Trophoblast cell (in vitro differentiated cells and primary cell): Measurements from ENCODE around the gene AK1. TPM values are rescaled to one million over a fixed set of nuclear protein-coding genes. Genes with fewer than 3 reads are reported as not detected.

ENCODE experiments used
- DNase-seq, 2 donors: peaks; one replicate each; pipeline ENCODE4 v3.0.0-alpha.2; 2016
- H2AFZ ChIP-seq: 2 replicates; pipeline ENCODE4 v1.6.1; 2013; ENCODE audit warnings: low read length, moderate library complexity, mild to moderate bottlenecking; ENCODE audit not compliant: insufficient read depth, poor library complexity
- H2AK5ac ChIP-seq: 2 replicates; pipeline ENCODE4 v1.6.1; 2013; ENCODE audit warnings: mild to moderate bottlenecking, low read length
- H2BK120ac ChIP-seq: 2 replicates; pipeline ENCODE4 v1.6.1; 2013; ENCODE audit warnings: low read length, mild to moderate bottlenecking, moderate library complexity; ENCODE audit not compliant: insufficient read depth, poor library complexity
- H2BK12ac ChIP-seq: 2 replicates; pipeline ENCODE4 v1.6.1; 2013; ENCODE audit warnings: mild to moderate bottlenecking, low read length, moderate library complexity
- H2BK5ac ChIP-seq: 2 replicates; pipeline ENCODE4 v1.6.1; 2013; ENCODE audit warnings: low read length, low read depth, moderate library complexity, mild to moderate bottlenecking; ENCODE audit not compliant: poor library complexity
- H3K14ac ChIP-seq: 2 replicates; pipeline ENCODE4 v1.6.1; 2013; ENCODE audit warnings: mild to moderate bottlenecking, low read length
- H3K18ac ChIP-seq: 2 replicates; pipeline ENCODE4 v1.6.1; 2013; ENCODE audit warnings: mild to moderate bottlenecking, low read length
- H3K23ac ChIP-seq: 2 replicates; pipeline ENCODE4 v1.6.1; 2013; ENCODE audit warnings: low read length
- H3K27ac ChIP-seq: 2 replicates; pipeline ENCODE4 v1.5.1; 2013; ENCODE audit warnings: low read depth, mild to moderate bottlenecking, inconsistent platforms, low read length, moderate library complexity
- H3K27me3 ChIP-seq: 2 replicates; pipeline ENCODE4 v1.6.1; 2013; ENCODE audit warnings: inconsistent platforms, mild to moderate bottlenecking, low read length, moderate library complexity; ENCODE audit not compliant: insufficient read depth
- H3K36me3 ChIP-seq, 2 experiments: 1 replicate in 1 of 2; 2 replicates in 1 of 2; pipeline ENCODE4 v1.6.1; 2013; ENCODE audit warnings: low read length in 2 of 2, mild to moderate bottlenecking in 2 of 2, moderate library complexity in 1 of 2; ENCODE audit not compliant: insufficient read depth in 2 of 2, control insufficient read depth in 1 of 2
- H3K4ac ChIP-seq: 2 replicates; pipeline ENCODE4 v1.6.1; 2013; ENCODE audit warnings: low read depth, mild to moderate bottlenecking, low read length, moderate library complexity
- H3K4me1 ChIP-seq, 2 experiments: 1 replicate in 1 of 2; 2 replicates in 1 of 2; pipeline ENCODE4 v1.6.1; 2013; ENCODE audit warnings: low read length in 2 of 2, mild to moderate bottlenecking in 2 of 2, moderate library complexity in 1 of 2; ENCODE audit not compliant: insufficient read depth in 2 of 2, control insufficient read depth in 1 of 2
- H3K4me2 ChIP-seq: 2 replicates; pipeline ENCODE4 v1.6.1; 2013; ENCODE audit warnings: inconsistent platforms, mild to moderate bottlenecking, low read length, moderate library complexity
- H3K4me3 ChIP-seq: 2 replicates; pipeline ENCODE4 v1.5.1; 2013; ENCODE audit warnings: mild to moderate bottlenecking, low read depth, low read length, inconsistent platforms
- H3K79me1 ChIP-seq: one replicate; pipeline ENCODE4 v1.6.1; 2013; ENCODE audit warnings: low read length
- H3K79me2 ChIP-seq: 2 replicates; pipeline ENCODE4 v1.6.1; 2013; ENCODE audit warnings: low read length, mild to moderate bottlenecking; ENCODE audit not compliant: control insufficient read depth, insufficient read depth, poor library complexity
- H3K9ac ChIP-seq: 2 replicates; pipeline ENCODE4 v1.6.1; 2013; ENCODE audit warnings: mild to moderate bottlenecking, low read length
- H3K9me3 ChIP-seq: 2 replicates; pipeline ENCODE4 v1.6.1; 2013; ENCODE audit warnings: low read depth, mild to moderate bottlenecking, control low read depth, inconsistent platforms, low read length; ENCODE audit not compliant: insufficient read depth
- H4K12ac ChIP-seq: 2 replicates; pipeline ENCODE4 v1.6.1; 2013; ENCODE audit warnings: low read depth, mild to moderate bottlenecking, low read length, moderate library complexity
- H4K8ac ChIP-seq: 2 replicates; pipeline ENCODE4 v1.6.1; 2013; ENCODE audit warnings: low read depth, mild to moderate bottlenecking, low read length, moderate library complexity
- H4K91ac ChIP-seq: one replicate; pipeline ENCODE4 v1.6.1; 2013; ENCODE audit warnings: low read depth, mild to moderate bottlenecking, low read length, moderate library complexity
- WGBS: extraction: QIAGEN DNeasy Blood & Tissue Kit; methylation state at CpG from one replicate; pipeline ENCODE4 v1.1.7; 2013; ENCODE audit warnings: missing lambda C conversion rate; ENCODE audit not compliant: insufficient read length, insufficient coverage; ENCODE audit errors: extremely low coverage; 5-methylcytosine and 5-hydroxymethylcytosine counted together
- polyA plus RNA-seq: library from polyadenylated mRNA; stranded (reverse); fragments of 200-250 nt; gene quantifications from 2 replicates; pipeline ENCODE4 v1.2.3, GENCODE V29; 2013

The AK1 gene
- 33.2 and 34.2 TPM in 2 replicates for polyA plus RNA-seq

DNA sequence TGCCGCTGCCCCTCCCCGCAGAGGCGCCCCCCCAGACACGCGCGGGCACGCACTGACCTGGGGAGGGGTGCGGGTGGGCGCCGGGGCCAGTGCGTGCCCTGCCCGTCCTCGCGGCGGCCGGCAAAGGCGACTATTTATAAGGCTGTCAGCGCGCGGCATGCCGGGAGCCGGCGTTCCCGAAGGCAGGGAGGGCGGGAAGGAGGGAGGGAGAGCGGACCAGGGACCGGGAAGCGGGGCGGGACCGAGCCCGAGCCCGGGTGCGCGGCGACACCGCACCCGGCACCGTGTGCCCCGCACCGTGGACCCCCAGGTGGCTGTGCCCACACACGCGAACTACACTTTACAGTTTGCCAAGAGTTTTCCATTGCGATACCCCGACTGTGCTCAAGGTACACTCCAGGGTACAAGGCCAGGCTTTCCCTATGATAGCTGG, at the start of gene AK1:
Gene AK1, minus strand, starts transcription at position 110 of the 433 bp plus-strand sequence. CDS start 3,058 bp downstream, outside the sequence.
- no peaks in the 10 kb centered on the region for H3K27me3 ChIP-seq
- H3K18ac ChIP-seq: peak within 1 kb of the TSS; percentile 88
- peak within 1 kb of the TSS; percentile 48 for H2BK120ac ChIP-seq
- peaks cover 12% of the 10 kb centered on the region for H3K79me1 ChIP-seq
- peaks cover 7% of the 10 kb centered on the region for H3K79me2 ChIP-seq
- WGBS: no CpG with 5 or more reads among the region's 44 CpGs
- H3K9ac ChIP-seq: peak within 1 kb of the TSS; percentile 67
- H3K4me3 ChIP-seq: peak within 1 kb of the TSS; percentile 65
- H3K4me2 ChIP-seq: peak within 1 kb of the TSS; percentile 92
- peaks cover 2% of the 10 kb centered on the region for H3K9me3 ChIP-seq
- H3K4ac ChIP-seq: peak within 1 kb of the TSS; percentile 24
- no peak within 1 kb of the TSS for H3K23ac ChIP-seq
- H2AK5ac ChIP-seq: peak within 1 kb of the TSS; percentile 75
- peaks cover 21 to 24% of the 10 kb centered on the region in 2 experiments for H3K4me1 ChIP-seq
- peak within 1 kb of the TSS; percentile 96 for H4K8ac ChIP-seq
- H4K12ac ChIP-seq: peak within 1 kb of the TSS; percentile 49
- peaks cover 0 to 4% of the 10 kb centered on the region in 2 experiments for H3K36me3 ChIP-seq
- H2BK5ac ChIP-seq: no peak within 1 kb of the TSS
- H2AFZ ChIP-seq: peak within 1 kb of the TSS; percentile 83
- peak within 1 kb of the TSS; percentile 90 for H4K91ac ChIP-seq
- DNase-seq: peak; percentile 19 to 71
- H3K27ac ChIP-seq: no peak within 1 kb of the TSS
- peak within 1 kb of the TSS; percentile 25 for H2BK12ac ChIP-seq
- H3K14ac ChIP-seq: peak within 1 kb of the TSS; percentile 89

GRCh38 chr9:127926906-127927200, 49.4 kb upstream of the AK1 start:
- Histone ChIP-seq H3K4me2 (peak overlapping the region; percentile 55), H2BK12ac (no peak overlapping the region), H3K27me3 (peaks cover 13% of the 10 kb centered on the region), H2AFZ (peak overlapping the region; percentile 73), H2BK120ac (no peak overlapping the region), H3K36me3 (no peaks in the 10 kb centered on the region), H2BK5ac (no peak overlapping the region), H3K27ac (no peak overlapping the region), H4K91ac (no peak overlapping the region), H3K9me3 (peaks cover 5% of the 10 kb centered on the region), H3K18ac (no peak overlapping the region), H3K14ac (no peak overlapping the region), H2AK5ac (no peak overlapping the region), H3K23ac (no peak overlapping the region), H4K8ac (peak overlapping the region; percentile 3), H3K79me1 (peaks cover 5% of the 10 kb centered on the region), H4K12ac (no peak overlapping the region), H3K4me1 (peaks cover 14 to 26% of the 10 kb centered on the region in 2 experiments), H3K9ac (no peak overlapping the region), H3K79me2 (no peaks in the 10 kb centered on the region), H3K4ac (no peak overlapping the region), H3K4me3 (peak overlapping the region; percentile 53)
- no CpG with 5 or more reads among the region's 19 CpGs for WGBS
- peak; percentile 61 to 72 for DNase-seq

DNA sequence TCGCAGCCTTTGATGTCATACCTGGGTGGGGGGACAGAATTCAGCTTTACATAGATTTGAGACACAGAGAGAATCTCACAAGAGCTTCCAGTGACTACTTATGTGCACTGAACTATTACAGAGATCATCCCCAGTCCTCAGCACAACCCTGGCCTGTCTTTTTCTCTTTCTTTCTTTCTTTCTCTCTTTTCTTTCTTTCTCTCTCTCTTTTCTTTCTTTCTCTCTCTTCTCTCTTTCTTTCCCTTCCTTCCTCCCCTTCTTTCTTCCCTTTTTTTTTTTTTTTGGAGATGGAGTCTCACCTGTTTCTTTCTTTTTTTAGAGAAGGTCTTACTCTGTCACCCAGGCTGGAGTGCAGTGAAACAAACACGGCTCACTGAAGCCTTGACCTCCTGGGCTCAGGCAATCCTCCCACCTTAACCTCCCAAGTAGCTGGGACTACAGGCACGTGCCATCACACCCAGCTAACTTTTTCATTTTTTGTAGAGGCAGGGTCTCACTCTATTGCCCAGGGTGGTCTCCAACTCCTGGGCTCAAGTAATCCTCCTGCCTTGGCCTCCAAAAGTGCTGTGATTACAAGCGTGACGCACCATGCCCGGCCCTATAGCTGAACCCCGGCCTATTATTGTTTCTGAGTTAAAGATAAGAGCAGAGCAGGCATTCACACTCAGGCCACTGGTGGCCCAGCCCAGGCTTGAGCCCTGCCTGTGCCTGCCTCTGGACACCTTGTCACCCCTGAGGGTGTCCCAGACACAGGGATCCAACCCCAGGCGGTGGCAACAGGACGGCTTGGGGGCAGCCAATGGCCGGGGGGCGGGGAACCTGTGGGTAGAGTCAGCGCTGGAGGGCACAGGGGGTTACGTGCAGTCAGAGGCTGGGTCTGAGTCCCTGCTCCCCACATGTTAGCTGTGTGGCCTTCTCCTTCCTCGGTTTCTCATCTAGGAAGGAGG, 48.8 kb upstream of the AK1 start:
- WGBS: no CpG with 5 or more reads among the region's 14 CpGs
- Histone ChIP-seq H3K18ac (no peak overlapping the region), H4K8ac (no peak overlapping the region), H3K9ac (no peak overlapping the region), H4K12ac (no peak overlapping the region), H4K91ac (no peak overlapping the region), H3K23ac (no peak overlapping the region), H2BK5ac (no peak overlapping the region), H3K9me3 (peaks cover 5% of the 10 kb centered on the region), H2BK12ac (no peak overlapping the region), H3K27ac (no peak overlapping the region), H2AK5ac (no peak overlapping the region), H3K4me2 (peak overlapping the region; percentile 55), H3K79me2 (no peaks in the 10 kb centered on the region), H3K4ac (no peak overlapping the region), H3K14ac (no peak overlapping the region), H3K36me3 (no peaks in the 10 kb centered on the region), H2BK120ac (no peak overlapping the region), H3K4me1 (peaks cover 9 to 22% of the 10 kb centered on the region in 2 experiments), H2AFZ (peak overlapping the region; percentile 73), H3K4me3 (no peak overlapping the region), H3K27me3 (peaks cover 13% of the 10 kb centered on the region), H3K79me1 (peaks cover 5% of the 10 kb centered on the region)
- no peak for DNase-seq

DNA sequence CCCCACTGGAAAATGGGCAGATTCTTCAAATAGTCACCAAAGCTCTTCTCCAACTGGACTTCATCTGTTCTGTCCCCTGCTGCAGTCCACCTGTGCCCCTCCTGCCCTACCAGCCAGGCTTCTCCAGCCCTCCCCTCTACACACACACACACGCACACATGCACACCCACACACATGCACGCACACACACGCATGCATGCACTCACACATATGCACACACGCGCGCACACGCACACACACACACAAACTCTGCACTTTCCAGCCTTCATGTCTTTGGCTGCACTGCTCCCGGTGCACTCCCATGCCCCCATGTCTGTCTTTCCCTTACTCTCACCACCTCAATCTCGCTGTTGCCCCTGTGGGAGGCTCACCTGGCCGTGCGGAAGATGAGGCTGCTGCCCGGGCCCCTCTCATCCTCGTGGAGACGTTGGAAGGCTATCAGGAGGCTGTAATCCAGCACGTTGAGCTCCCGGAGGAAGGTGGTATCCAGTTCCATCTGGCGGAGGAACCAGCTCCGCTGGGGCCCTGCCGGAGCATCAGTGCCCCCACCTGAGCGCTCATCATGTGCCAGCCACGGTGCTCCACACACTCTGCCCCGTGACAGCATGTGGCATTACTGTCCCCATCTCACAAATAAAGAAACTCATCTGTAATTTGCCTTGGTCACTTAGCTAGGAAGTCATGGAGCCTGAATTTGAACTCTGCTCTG, 47.4 kb upstream of the AK1 start:
- no peak overlapping the region for H2AFZ ChIP-seq
- H3K23ac ChIP-seq: no peak overlapping the region
- H2BK12ac ChIP-seq: no peak overlapping the region
- no peak overlapping the region for H3K4me3 ChIP-seq
- no peak overlapping the region for H4K8ac ChIP-seq
- no peak overlapping the region for H3K18ac ChIP-seq
- no peak overlapping the region for H4K12ac ChIP-seq
- H3K9me3 ChIP-seq: peaks cover 5% of the 10 kb centered on the region
- peaks cover 5% of the 10 kb centered on the region for H3K79me1 ChIP-seq
- no CpG with 5 or more reads among the region's 22 CpGs for WGBS
- no peak overlapping the region for H3K9ac ChIP-seq
- H3K4me1 ChIP-seq: peaks cover 5 to 14% of the 10 kb centered on the region in 2 experiments
- no peak overlapping the region for H3K4ac ChIP-seq
- no peak overlapping the region for H2BK120ac ChIP-seq
- peaks cover 13% of the 10 kb centered on the region for H3K27me3 ChIP-seq
- no peaks in the 10 kb centered on the region for H3K79me2 ChIP-seq
- no peak overlapping the region for H3K4me2 ChIP-seq
- H3K14ac ChIP-seq: no peak overlapping the region
- H2AK5ac ChIP-seq: no peak overlapping the region
- H3K27ac ChIP-seq: no peak overlapping the region
- no peak for DNase-seq
- H2BK5ac ChIP-seq: no peak overlapping the region
- no peak overlapping the region for H4K91ac ChIP-seq
- no peaks in the 10 kb centered on the region for H3K36me3 ChIP-seq
